HepG2 (cell line): Measurements from ENCODE around the gene C11orf86. TPM values are rescaled to one million over a fixed set of nuclear protein-coding genes. Genes with fewer than 3 reads are reported as not detected.

Experiments
- ATF2 ChIP-seq: sonication (generic); formaldehyde crosslinking; IDR thresholded peaks from 2 replicates; pipeline ENCODE4 v1.4.0; 2020; ENCODE audit warnings: missing genetic modification reagents
- GMEB1 ChIP-seq: sonication (generic); formaldehyde crosslinking; IDR thresholded peaks from 2 replicates; pipeline ENCODE4 v1.5.1; 2020; ENCODE audit warnings: missing genetic modification reagents, mild to moderate bottlenecking, borderline replicate concordance
- KDM4B ChIP-seq: sonication (generic); formaldehyde crosslinking; IDR thresholded peaks from 2 replicates; pipeline ENCODE4 v1.4.0; 2020; ENCODE audit warnings: missing genetic modification reagents
- REPIN1 ChIP-seq: sonication (generic); formaldehyde crosslinking; IDR thresholded peaks from 2 replicates; pipeline ENCODE4 v1.8.0; 2022; ENCODE audit warnings: missing genetic modification reagents, low read depth, mild to moderate bottlenecking, borderline replicate concordance
- RFX1 ChIP-seq: fragments of 450-650 bp; IDR thresholded peaks from 2 replicates; pipeline ENCODE4 v1.6.1; 2017
- ZBTB4 ChIP-seq: sonication (generic); formaldehyde crosslinking; IDR thresholded peaks from 2 replicates; pipeline ENCODE4 v1.4.0; 2020; ENCODE audit warnings: missing genetic modification reagents, mild to moderate bottlenecking, borderline replicate concordance
- ZBTB7A ChIP-seq: sonication (generic); formaldehyde crosslinking; IDR thresholded peaks from 2 replicates; pipeline ENCODE4 v1.8.0; 2022; ENCODE audit warnings: mild to moderate bottlenecking, missing genetic modification reagents
- ZNF253 ChIP-seq: sonication (generic); formaldehyde crosslinking; IDR thresholded peaks from 2 replicates; pipeline ENCODE4 v1.8.0; 2022; ENCODE audit warnings: mild to moderate bottlenecking, missing genetic modification reagents, borderline replicate concordance
- ZNF354B ChIP-seq: sonication (generic); formaldehyde crosslinking; IDR thresholded peaks from 2 replicates; pipeline ENCODE4 v1.8.0; 2022; ENCODE audit warnings: mild to moderate bottlenecking, missing genetic modification reagents
- ZNF512 ChIP-seq: sonication (generic); formaldehyde crosslinking; IDR thresholded peaks from 2 replicates; pipeline ENCODE4 v1.4.0; 2020; ENCODE audit warnings: mild to moderate bottlenecking, missing genetic modification reagents
- ZNF749 ChIP-seq: sonication (generic); formaldehyde crosslinking; IDR thresholded peaks from 2 replicates; pipeline ENCODE4 v1.8.0; 2022; ENCODE audit warnings: mild to moderate bottlenecking, missing genetic modification reagents, moderate library complexity, borderline replicate concordance
- ZSCAN30 ChIP-seq: sonication (generic); formaldehyde crosslinking; IDR thresholded peaks from 2 replicates; pipeline ENCODE4 v1.5.0; 2020; ENCODE audit warnings: mild to moderate bottlenecking, missing genetic modification reagents
- polyA plus RNA-seq, 8 experiments: library from polyadenylated mRNA; depleted of rRNA in 3 of 8; stranded (reverse) in 7 of 8; unstranded in 1 of 8; fragments of >200 nt; fragmentation: Illumina TruSeq in 4 of 8; extraction: Trizol in 4 of 8; gene quantifications; 2 replicates each; pipeline versions ENCODE4 v1.2.1 to v1.2.3, GENCODE V29; 2011 to 2016; ENCODE audit warnings: low read depth in 4 of 8, missing spikeins in 1 of 8, mixed read lengths in 1 of 8; ENCODE audit not compliant: insufficient read depth in 1 of 8
- total RNA-seq, 5 experiments: library from RNA; depleted of rRNA; stranded (reverse); fragments of >200 nt; fragmentation: Illumina TruSeq; extraction: Trizol; gene quantifications; 2 replicates each; pipeline ENCODE4 v1.2.3, GENCODE V29; 2016; ENCODE audit warnings: low read depth in 1 of 5
- TF ChIP-seq, protein P1 (sequence below): sonication (generic); formaldehyde crosslinking; IDR thresholded peaks from 2 replicates; pipeline ENCODE4 v1.4.0; 2020; ENCODE audit warnings: missing genetic modification reagents

C11orf86 gene
- total and polyA plus RNA-seq, 2 of the 13 experiments (the other 11 are each of a cell fraction or from before 2014, with no cell fraction given): 0.11 to 0.18 TPM

- TF ChIP-seq, protein P1, sequence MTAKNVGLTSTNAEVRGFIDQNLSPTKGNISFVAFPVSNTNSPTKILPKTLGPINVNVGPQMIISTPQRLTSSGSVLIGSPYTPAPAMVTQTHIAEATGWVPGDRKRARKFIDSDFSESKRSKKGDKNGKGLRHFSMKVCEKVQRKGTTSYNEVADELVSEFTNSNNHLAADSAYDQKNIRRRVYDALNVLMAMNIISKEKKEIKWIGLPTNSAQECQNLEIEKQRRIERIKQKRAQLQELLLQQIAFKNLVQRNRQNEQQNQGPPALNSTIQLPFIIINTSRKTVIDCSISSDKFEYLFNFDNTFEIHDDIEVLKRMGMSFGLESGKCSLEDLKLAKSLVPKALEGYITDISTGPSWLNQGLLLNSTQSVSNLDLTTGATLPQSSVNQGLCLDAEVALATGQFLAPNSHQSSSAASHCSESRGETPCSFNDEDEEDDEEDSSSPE (CRISPR knock-in tag): no peak
- no peak for TF ChIP-seq ZSCAN30 (CRISPR knock-in tag)
- TF ChIP-seq ATF2 (CRISPR knock-in tag): no peak
- no peak for TF ChIP-seq ZBTB7A
- no peak for TF ChIP-seq GMEB1 (CRISPR knock-in tag)
- TF ChIP-seq ZNF253: no peak
- no peak for TF ChIP-seq ZNF354B (CRISPR knock-in tag)
- no peak for TF ChIP-seq REPIN1 (CRISPR knock-in tag)
- TF ChIP-seq KDM4B (CRISPR knock-in tag): no peak
- no peak for TF ChIP-seq ZNF512 (CRISPR knock-in tag)
- TF ChIP-seq ZBTB4 (CRISPR knock-in tag): no peak
- no peak for TF ChIP-seq ZNF749 (CRISPR knock-in tag)
- TF ChIP-seq RFX1: peak; percentile 52; the same call in 1 of the 2 replicates
- TF ChIP-seq, all 625 proteins: peak for 58
These were observed 21.6 kb downstream of the C11orf86 start (continued) for GRCh38 chr11:66996609-66997273.
